Dermis lymphatic vessel endothelial cell (primary cell): ENCODE results near the gene DELE1. TPM values are rescaled to one million over a fixed set of nuclear protein-coding genes. Genes with fewer than 3 reads are reported as not detected.

Source experiments
- total RNA-seq: library from RNA; depleted of rRNA; stranded (reverse); fragments of >200 nt; gene quantifications from 2 replicates; pipeline ENCODE4 v1.2.1, GENCODE V29; 2014

Gene DELE1, protein sequence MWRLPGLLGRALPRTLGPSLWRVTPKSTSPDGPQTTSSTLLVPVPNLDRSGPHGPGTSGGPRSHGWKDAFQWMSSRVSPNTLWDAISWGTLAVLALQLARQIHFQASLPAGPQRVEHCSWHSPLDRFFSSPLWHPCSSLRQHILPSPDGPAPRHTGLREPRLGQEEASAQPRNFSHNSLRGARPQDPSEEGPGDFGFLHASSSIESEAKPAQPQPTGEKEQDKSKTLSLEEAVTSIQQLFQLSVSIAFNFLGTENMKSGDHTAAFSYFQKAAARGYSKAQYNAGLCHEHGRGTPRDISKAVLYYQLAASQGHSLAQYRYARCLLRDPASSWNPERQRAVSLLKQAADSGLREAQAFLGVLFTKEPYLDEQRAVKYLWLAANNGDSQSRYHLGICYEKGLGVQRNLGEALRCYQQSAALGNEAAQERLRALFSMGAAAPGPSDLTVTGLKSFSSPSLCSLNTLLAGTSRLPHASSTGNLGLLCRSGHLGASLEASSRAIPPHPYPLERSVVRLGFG
- 65.2 and 70.8 TPM in 2 replicates for total RNA-seq

DNA sequence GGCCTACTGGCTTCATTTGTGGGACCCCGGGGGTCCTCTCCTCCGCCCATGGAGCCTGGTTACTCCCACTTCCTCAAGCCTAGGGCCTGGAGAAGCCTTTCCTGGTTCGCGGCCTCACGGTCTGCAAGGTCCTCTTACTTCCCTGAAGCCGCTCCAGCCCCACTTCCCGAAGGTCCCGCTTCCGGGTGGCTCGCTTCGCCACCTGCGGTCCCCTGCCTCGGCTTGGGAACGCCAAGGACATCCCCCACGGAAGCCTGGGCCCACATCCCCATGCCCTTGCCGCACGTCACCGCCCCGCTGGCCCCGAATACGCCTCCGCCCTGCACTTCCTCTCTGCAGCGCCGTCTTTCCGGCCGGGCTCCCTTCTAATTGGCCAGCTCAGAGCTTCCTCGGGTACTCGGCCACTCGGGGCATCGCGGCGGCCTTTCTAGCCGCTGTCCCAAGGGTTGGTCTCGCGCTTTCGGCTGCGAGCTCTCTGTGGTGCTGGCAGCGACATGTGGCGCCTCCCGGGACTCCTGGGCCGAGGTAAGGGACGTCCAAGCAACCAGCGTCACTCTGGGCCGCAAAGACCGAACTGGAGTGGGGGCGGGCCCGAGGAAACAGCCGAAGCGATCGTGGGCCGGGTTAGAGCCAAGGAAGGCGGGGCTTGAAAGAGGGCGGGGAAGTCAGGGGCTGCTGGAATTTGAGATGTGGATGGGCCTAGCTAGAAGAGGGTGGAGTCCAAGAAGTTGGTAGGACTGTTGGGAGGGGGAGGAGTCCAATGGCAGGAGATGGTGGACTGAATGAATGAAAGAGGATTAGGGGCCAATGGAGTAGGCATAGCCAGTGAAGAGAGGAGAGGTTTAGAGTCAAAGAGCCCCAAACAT is at the start of gene DELE1:
Gene DELE1, plus strand, starts transcription at position 424 of the 866 bp plus-strand sequence. Its CDS starts 71 bp downstream, at position 495.

DNA sequence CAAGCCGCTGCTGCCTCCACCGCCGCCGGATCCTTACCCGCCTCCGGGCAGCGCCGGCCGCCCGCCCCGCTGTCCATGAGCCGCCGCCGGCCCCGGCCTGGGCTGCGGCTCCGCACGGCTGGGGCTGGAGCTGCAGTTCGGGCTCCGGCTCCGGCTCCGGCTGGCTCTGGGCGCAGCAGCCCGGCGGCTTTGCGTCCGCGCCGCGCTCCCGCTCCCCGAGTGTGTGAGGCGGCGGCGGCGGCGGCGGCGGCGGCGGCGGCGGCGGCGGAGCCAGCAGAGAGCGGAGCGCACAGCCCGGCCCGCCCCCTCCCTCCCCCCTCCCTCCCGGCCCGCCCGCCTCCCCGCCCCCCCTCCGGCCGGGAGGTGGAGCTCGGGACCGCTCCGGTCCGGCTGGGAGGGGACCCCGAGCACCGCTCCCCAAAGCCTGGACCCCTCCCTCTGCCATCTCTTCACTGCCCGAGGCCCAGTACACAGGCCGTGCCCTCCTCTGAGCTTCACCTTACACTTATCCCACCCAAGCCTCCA is 45.4 kb upstream of the DELE1 start, which contains the start of gene PCDH1:
Gene PCDH1, minus strand, starts transcription at position 225 of the 525 bp plus-strand sequence. Its CDS starts 148 bp downstream, at position 77.

DNA sequence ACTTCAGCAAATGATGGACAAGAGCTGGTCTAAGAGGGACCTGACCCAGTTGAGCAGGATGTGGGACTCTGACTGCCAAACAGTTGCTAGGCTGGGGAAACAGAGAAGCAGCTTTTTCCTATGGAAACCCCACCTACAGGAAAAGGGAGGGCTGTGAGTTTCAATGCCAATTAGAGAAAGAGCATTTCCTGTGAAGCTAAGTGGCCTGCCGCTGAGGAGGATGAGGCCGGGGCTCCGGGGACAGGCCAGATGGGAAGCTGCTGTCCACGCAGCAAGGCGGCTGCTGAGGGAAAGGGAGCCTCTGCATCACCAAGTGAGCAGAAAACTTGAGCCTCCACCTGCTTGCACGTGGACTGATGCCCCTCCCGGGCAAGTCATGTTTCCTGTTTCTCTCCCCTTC is 34.4 kb downstream of the DELE1 start, which contains the start of gene PCDH12:
Gene PCDH12, minus strand, starts transcription at position 90 of the 400 bp plus-strand sequence. CDS start 351 bp downstream, outside the sequence.

DNA sequence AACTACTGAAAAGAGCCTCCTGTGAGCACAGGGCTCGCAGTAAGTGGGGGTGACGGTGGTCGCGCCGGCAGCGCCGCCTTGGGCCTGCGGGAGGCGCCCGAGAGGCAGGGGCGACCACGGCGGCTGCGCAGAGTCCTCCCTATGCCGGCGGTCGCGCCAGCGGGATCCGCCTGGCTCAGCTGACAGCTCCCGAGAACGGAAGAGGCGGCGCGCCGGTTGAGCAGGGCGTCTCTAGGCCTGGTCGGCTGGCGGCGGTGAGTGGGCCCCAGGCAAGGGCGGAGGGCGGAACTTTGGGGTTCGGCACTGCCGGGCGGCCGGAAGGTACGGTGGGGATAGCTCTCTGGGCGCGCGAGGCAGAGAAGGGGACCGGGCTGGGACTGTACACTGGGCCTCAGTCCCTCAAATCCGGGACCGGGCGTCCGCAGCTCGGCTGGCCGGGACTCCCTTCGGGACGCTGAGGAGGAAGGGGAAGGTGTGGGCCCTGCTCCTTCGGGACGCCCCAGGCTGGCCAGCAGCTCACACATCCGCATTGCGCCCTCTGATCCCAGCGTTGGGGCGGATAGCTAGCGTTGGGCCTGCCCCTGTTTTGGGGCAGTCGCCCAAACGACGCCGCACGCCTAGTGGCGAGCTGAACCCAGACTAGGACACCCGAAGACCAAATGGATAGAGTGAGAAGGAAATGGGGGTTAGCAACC is 45.4 kb downstream of the DELE1 start, which contains the start of gene RNF14:
Gene RNF14, plus strand, starts transcription at position 192 of the 695 bp plus-strand sequence. CDS start 4,484 bp downstream, outside the sequence.

Other genes with a start within 250 kb of the DELE1 start
- gene ARAP3, start 241.6 kb upstream of the DELE1 start, total RNA-seq = 28.7 and 38.2 TPM in 2 replicates
- 5.7 and 31.1 TPM in 2 replicates for gene PCDH1, start 45.5 kb upstream of the DELE1 start, total RNA-seq
- 18.7 and 43.6 TPM in 2 replicates for gene PCDH12, start 34.3 kb downstream of the DELE1 start, total RNA-seq
- gene RNF14, start 45.2 kb downstream of the DELE1 start, total RNA-seq = 52.3 and 55.7 TPM in 2 replicates
- gene GNPDA1, start 89.2 kb downstream of the DELE1 start, total RNA-seq = 23.1 and 43.6 TPM in 2 replicates
- 33.2 and 43.3 TPM in 2 replicates for gene NDFIP1, start 184.9 kb downstream of the DELE1 start, total RNA-seq